GM19324 (cell line): Measurements from ENCODE around the gene CACNA2D4.

ENCODE experiments used
- ATAC-seq: cut with Tn5 transposase; IDR thresholded peaks from one replicate; pipeline ENCODE4 v1.9.1; 2021; ENCODE audit warnings: mild to moderate bottlenecking, moderate library complexity; ENCODE audit not compliant: unreplicated experiment, low FRiP score

Gene CACNA2D4

DNA sequence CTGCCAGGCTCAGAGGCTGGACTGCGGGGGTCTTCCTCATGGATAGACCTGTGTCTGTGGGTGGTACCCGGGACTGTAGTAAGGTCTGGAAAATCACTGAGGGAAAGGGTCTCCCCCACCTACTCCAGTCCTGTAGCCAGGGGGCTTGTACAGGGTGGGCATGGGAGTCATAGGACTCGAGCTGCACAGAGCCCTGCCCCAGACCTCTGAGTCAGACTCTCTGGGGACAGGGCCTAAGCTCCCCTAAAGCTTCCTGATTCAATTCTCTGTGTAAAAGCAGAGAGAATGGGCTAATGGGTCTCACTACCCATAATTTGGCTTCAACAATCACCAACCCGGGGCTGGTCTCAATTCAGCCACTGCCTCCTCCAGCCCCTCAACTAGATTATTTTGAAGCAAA is 71.0 kb downstream of the CACNA2D4 start:
- no peak for ATAC-seq

DNA sequence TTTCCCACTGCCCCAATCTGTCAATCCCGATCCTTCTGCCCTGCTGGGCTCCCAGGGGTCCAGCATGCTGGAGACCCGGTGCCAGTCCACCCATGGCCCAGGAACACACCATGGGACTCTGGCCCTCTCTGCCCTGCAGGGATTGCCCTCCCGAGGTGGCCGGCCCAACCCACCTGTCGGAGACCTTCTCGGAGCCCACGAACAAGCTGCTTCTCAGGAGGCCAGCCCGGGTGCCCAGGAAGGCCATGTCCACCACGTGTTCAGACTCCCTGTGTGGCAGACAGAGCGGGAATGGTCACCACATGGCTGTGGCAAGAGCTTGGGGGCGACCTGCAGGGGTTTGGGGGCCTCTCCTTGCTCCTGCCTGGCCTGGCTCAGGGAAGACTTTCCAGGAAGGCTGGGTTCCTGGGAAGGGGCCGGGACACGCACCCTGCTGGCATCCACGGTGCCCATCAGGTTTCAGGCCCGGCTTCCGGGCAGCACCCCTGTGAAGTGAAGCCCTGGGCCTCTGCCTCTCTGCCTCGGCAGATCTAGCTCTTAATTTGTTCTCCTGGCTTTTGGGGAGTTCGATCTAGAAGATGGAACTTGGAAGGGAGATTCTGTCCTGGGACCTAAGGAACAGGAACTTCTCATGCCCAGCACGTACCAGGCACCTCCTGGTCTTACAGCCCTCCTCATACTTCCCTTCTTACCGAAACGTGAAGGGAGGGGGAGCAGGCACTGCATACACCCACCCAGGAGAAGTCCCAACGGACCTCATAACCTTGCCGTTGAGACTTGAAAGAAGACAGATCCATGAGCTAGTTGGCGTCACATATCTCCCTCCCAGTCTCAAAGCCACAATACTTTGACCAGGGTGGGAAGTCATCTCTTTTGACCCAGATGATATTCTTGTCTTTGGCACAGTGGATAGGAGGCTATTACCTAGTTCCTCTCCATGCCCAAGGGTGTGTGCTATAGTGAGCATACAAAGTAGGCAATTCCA is 71.7 kb downstream of the CACNA2D4 start:
- no peak for ATAC-seq

DNA sequence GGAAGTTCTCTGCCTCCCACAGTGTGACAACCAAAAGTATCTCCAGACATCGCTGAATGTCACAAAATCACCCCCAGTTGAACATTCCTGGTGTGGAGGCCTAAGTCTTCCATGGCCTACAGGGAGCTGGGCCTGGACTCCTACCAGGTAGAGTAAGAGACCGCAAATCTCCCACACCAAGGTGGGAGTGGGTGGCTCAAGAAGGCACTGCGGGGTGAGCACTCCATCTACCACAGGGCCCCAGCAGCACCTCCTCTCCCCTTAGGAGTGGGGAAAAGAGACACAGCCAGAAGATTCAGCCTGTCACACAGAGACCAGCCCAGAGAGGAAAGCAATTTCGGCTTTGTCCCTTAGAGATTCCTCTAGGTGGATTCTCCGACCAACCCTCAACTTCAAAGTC is 72.6 kb downstream of the CACNA2D4 start:
- ATAC-seq, result no peak

DNA sequence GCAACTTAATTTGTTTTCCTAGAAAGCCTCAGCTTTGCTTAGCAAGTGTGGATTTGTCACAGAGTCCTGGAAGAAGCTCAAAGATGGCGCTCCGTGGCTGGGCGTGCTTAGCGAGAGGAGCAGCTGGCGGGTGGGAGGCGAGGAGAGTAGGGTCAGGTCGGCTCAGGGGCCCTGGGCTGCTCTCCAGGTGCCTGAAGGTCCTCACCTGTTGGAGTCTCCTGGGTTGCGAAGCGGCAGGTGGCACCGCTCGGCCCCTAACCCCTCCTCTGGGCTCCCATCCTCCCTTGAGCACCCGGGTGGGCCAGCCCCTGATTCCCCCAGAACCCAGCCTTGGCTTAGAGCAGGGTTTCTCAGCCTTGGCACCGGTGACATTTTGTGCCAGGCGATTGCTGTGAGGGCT is 73.0 kb downstream of the CACNA2D4 start:
- no peak for ATAC-seq

DNA sequence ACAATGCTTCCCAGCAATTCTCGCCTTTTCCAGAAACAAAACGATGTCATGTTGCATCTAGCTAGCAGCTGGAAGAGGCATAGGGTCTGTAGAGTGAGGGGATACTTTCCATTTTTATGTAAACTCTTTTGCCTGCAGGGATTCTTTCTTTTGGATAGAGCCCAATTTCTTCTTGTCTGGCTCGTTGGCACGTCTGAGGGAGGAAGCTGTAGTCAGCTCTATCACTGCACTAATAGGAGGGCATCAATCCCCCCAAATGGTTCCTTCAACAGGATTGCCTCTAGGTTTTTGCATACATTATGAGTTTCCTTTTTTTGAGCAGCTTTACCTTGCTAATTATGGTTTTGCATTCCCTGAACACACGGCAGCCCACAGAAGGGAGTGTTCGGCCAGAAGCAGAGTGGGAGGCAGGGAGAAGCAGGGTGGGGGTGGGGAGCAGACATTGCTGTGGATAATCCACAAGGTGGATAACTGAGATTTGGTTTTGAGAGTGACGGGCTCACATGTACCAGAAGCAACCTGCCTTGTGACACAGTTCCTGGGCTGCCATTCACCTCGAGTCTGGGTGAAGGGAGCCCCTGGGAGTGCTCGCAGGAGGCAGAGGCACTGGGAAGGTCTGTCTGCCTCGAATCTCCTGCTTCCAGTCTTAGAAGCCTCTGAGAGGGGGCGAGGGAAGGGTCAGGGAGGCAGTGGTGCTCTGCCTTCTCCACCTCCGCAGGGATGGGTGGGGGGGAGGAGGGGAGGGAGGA is 73.6 kb downstream of the CACNA2D4 start:
- ATAC-seq, result no peak

DNA sequence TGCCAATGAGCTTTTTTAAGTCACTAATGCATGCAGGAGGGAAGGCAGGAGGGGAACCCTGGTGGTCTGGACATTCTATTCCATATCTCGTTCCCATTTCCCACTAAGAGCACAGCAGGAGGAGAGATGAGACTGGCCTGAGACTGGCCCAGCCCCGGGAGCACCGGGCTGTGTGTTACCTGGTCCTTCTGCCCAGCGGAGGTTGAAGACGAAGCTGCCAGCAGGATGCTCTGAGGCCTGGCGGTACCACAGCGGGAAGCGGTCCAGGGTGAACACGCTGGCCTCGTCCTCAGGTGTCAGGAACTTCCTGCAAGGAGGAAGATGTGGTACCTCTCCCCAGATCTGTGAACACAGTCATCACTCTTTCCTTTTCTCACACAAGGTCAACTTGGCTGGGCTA is 74.2 kb downstream of the CACNA2D4 start:
- no peak for ATAC-seq

DNA sequence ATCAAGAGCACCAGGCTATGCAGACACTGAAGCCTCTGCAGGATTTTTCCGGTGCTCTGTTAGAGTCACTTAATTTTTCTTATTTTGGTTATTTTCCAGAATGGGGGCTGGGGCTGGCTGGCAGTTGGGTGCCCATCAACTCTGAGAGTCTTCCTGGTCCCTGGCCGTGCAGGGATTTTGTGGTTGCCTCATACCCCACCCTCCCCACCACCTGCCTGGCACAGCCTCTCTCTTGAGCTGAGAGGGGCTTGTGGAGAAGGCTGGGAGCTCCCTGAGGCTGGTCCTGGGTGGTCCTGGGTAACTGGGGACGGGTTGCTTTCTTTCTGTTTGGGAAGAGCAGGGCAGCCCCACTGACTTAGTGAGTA is 74.8 kb downstream of the CACNA2D4 start:
- ATAC-seq, result no peak

DNA sequence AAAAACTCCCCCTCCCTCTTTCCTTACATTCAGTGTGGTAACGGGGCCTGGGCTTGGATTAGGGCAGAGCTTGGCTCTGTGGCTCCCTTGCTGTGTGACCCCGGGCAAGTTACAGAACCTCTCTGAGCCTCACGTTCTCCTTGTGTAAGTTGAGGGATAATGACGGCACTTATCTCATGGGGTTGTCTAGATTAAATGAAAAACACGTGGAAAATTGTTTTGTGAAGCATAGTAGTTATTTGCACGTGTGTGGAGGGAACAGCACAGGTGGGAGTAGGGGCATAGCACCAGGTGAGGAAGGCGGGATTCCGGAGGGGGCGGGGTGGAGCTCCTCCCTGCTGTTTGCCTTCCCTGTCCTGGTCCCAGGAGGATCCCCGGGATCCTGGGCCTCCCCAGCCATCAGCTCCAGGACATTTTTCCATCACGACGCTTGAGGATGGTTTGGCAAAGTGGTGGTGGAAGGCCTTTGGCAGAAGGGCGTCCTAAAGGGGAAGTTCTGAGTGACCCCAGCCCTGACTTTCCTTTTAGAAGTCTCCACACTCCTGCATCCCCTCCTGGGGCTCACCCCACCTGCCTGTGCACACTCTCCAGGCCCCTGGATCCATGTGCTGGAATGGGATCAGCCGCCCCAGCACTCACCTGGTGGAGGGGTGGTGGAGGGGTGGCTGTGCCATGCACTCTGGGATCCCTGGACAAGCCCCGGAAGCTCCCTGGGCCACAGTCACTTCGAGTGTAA is 75.4 kb downstream of the CACNA2D4 start:
- no peak for ATAC-seq

DNA sequence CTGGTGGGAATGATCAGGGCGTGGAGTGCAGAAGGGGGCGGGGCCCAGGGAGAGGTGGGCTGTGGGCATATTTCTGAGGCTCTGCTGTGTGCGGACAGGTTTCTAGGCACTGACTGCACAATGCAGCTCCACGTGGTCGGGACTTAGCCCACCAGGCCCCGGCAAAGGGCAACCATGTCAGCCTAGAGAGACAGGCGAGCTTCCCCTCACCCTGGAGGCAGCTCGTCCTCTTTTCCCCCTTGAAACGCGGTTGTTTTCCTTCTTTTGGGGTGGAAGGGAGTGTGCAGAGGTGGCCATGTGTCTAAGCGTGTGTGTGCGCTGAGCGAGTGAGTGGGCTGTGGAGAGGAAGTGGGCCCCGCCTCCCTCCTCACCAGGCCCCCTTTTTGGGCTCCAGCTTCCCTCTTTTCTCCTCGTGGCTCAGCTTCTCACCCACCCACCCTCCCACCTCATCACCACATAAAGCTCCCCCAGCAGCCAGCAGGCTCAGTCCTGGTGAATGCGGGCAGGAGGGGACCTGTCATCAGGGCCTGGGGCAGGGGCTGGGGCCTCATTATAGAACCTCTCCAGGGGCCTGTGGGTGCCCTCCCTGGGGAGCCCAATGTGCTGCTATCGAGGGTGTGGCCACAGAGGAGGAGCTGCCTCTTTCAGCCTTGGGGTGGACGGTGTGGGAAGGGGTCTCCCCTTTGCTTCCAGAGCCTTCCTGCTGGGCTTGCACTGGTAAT is 76.1 kb downstream of the CACNA2D4 start:
- no peak for ATAC-seq

DNA sequence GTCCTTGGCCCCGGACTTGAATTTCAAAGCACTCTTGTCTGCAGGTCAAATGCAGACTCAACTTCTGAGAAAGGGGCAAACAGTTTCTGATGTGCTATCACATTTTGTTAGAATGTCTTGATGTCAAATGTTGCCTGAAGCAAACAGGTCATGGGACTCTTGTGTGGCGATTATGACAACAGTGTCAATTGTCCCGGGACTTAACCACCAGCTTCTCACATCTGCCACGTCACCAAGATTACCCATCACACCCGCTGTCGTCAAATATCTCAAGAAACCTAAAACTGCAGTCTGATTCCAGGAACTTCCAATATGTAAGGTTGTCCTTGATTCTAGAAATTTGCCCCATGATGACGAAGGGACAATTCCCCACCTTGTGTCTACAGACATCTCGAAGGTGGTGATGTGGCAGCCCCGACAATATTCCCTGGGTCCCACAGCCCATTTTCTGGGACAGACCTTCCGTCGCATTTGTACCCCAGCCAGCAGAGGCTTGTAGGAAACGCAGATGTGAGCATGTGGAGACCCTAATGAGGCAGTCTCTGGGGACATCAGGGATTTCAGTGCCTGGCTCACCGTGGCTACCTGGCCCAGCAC is 76.8 kb downstream of the CACNA2D4 start:
- ATAC-seq, result no peak

DNA sequence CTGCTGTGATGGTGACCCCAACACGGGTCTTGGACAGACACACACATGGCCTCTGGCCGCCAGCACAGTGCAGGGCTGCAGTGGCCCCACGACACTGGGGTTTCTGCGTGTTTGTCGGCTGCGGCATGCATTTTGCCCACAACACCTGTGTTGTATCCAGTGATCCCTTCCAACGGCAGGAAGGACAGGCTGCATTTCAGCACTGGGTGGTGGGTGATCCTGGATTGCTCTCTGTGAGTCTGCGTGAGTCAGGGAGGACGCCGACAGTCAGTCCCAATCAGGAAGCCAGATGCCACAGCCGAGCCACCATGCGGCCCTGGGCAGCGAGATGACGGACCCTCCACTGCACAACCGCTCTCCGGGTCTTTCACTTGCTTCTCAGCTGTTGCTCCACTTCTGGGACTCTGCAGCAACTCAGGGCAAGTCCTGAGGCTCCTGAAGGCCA is 77.4 kb downstream of the CACNA2D4 start:
- no peak for ATAC-seq

DNA sequence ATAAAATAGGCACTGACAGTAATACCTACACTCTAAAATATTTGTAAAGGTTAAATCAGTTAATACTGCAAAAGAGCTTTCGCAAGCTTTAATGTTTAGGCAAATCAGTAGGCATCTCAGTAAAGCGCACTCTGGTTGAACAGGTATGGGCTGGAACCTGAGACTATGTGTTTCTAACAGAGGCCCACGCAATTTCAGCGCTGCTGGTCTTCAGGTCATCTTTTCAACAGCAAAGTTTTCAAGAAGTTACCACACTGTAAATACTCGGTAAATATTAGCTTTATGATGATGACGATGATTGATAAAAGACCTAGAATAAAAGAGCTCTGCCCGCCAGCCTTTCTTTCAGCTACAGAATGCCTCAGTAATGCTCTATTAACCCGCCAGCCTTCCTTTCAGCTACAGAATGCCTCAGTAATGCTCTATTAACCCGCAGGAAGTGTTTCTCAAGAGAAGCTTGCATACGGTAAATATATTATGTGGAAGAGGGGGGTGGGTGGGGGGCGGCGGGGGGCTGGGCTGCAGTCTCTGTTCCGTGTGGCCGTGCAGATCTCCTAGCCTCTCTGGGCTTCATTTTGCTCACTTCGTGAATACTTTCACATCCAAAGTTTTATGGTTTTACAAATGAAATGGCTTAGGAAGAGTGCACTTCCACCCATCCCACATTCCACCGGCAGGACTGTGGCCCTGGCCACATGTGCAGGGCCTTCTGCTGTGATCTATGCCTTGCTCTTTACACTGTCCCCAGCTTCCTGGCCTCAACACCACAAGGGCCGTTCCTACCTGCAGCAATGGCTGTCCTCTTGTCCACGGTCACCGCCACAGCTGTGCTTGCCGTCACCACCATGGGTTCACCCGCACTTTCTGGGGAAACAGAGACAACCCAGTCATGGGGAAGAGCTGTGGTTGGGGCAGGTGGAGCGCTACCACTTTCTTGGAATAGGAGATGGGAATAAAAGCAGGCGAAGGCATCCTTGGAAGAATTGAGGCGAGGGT is 78.2 kb downstream of the CACNA2D4 start:
- no peak for ATAC-seq

DNA sequence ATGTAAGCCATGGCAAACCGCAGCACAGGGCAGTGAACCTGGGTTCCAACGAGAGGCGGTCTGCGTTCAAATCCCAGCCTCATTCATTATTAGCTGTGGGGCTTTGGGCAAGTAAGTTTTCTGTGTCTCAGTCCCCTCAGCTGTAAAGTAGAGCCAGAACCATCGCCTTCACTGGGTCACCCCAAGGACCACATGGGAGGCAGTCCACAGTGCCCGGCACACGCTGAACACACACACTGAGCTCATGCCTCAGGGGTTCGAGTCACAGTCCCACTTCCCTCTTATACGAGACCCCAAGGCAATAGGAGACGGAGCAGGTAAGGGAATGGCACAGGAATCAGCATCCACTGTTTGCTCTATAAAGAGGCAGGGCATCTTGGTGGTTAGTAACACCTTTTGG is 79.0 kb downstream of the CACNA2D4 start:
- no peak for ATAC-seq

DNA sequence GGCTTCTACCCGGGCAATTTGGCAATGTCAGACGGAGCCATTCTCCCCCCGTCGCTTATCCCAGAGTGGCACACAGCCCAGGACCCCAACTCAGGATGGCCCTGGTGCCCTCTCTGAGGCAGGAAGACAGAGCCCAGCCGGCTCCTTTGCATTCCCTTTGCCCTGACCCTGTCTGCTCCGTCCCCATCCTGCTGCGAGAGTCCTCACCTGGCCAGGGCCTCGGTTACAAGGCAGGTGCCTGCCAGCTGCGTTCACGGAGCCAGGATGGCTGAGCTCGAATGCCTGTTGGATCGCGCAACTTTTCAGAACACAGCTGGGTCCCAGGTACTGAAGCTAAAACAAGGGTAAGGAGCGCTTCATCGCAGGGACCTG is 79.5 kb downstream of the CACNA2D4 start:
- no peak for ATAC-seq

DNA sequence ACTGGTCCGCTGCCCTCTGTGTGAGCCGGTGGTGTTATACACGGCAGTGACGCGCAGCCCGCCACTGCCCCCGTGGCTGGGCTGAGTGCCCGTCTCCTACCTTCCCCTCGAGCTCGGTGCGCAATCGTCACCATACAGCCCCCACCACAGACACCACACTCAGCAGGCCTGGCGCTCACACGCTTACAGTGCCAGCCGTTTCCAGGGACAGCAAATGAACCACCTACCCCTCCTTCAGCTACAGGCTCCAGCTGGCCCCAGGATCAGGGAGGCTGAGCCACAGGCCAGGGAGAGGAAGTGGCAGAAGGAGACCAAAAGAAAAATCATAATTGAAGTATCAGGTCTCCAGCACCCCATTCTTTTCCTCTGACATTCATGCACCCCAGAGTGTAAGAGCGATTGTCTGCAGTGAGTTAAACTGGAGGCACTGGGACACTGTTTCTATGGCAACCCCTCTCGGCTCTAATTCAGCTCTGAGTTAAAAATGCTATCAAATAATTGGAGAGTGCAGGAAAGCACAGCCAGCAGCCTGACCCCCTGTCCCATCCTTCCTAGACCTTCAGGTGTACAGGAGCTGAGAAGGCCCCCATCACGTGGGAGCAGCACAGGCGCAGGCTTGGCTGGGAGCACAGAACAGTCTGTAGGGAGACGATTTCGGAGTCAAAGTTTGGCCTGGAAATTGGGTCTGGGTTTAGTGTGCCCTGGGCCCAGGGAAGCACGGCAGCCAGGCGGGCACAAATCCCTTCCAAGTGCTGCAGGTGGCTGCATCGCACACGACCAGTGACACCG is 80.1 kb downstream of the CACNA2D4 start:
- ATAC-seq, result no peak

DNA sequence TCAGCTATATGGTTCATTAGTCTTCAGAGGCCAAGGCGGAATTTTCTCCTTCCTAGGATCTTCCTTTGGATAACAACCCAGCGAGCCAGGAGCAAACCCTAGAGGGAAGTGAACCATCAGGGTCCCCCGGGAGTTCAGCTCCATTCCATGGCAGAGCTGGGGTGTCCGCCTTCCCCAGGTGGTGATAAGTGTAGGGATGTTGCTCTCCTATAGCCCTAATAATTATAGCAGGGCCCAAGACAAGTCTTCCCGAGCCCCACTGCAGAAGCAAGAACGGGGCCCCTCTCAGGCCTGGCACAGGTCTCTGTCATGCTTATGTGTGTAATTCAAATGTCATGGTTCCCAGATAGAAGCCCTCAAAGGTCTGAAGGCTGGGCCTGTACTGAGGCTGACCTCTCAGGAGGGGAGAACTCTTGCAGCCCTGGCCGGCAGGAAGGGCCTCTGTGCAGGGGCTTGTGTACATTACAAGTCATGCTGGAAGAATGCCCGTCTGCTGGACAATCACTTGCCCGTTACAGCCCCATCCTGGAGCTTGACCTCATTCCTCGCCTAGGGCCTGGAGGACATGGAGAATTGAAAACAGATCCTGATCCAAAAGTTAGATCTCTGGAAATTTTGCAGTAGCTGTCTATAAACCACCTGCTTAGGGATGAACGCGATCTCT is 80.8 kb downstream of the CACNA2D4 start:
- no peak for ATAC-seq

DNA sequence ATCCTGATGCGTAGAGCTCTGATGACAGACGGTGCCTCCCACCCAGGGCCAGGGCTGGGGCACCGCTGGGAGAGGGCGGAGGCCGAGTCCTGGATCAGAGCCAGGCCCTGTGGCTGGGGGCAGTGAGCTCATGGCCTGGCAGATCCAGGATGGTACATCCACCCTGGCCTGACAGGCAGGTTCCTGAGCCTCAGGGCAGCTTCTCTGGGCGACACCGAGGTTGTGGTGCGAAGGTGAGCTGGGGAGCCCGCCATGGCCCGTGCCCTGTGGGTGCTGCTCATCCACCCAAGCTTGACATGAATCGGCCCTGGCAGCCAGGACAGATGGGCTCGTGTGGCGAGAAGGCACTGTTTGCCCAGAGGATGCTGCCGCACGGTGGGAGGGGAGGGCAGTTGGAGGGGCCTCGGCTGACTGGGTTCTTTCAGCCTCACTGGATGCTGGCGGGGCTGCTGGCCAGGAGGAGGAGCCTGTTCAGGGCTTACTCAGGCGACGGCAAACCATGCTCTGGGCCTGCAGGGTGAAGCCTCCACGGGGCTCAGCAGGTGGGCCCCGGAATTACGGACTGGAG is 81.5 kb downstream of the CACNA2D4 start:
- ATAC-seq, result no peak
